ENCODE data around the gene FMR1NB. TPM values are rescaled to one million over a fixed set of nuclear protein-coding genes. Genes with fewer than 3 reads are reported as not detected.

The FMR1NB gene
- total RNA-seq, 1 donor from 2014 or later = not detected

DNA sequence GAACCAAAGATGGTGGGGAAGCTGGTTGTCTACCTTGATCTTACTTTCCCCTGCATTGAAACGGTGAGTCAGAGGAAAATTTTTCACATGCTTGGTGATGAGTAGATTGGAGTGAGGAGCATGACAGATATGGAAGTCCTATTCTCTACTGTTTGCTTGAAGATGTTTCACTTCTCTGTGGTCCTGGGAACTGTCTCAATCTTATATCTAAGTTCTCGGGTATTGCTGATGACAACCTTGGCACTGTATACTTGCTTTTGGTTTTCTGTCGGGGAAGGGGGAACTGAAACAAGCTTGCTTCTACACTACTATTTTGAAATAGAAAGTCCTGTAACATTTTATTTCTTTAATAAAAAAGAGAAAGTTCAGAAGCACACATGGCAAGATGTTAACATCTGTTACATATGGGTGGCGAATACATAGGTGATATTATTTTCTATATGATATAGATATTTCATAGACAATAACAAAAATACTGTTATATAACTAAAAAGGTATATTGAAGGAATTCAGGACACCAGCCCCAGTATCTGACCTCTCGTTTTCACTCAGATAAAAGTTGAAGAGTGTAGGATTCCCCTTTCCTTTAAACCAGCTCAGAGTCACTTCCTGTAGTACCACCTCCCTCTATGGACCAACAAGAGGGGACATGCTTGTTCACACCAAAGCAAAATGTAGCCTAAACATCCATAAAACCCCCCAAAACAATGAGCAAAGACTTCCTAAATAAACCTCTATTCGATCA lies 88.8 kb downstream of the FMR1NB start:
- DNase-seq (no peak), ATAC-seq (no peak)
- TF ChIP-seq, protein P1, sequence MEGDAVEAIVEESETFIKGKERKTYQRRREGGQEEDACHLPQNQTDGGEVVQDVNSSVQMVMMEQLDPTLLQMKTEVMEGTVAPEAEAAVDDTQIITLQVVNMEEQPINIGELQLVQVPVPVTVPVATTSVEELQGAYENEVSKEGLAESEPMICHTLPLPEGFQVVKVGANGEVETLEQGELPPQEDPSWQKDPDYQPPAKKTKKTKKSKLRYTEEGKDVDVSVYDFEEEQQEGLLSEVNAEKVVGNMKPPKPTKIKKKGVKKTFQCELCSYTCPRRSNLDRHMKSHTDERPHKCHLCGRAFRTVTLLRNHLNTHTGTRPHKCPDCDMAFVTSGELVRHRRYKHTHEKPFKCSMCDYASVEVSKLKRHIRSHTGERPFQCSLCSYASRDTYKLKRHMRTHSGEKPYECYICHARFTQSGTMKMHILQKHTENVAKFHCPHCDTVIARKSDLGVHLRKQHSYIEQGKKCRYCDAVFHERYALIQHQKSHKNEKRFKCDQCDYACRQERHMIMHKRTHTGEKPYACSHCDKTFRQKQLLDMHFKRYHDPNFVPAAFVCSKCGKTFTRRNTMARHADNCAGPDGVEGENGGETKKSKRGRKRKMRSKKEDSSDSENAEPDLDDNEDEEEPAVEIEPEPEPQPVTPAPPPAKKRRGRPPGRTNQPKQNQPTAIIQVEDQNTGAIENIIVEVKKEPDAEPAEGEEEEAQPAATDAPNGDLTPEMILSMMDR (IDR thresholded peaks at IDR 0.05) = no peak
- no peaks in the 10 kb centered on the region for H3K4me1 ChIP-seq
- no peaks in the 10 kb centered on the region for H3K9me3 ChIP-seq
- H3K36me3 ChIP-seq = no peaks in the 10 kb centered on the region
- no peak overlapping the region for H3K4me3 ChIP-seq
- H3K27me3 ChIP-seq (ENCODE audit: low read depth) = no peaks in the 10 kb centered on the region
- no peak overlapping the region for H3K27ac ChIP-seq
- intact Hi-C loops (cut with DNase I) = no loop called here

DNA sequence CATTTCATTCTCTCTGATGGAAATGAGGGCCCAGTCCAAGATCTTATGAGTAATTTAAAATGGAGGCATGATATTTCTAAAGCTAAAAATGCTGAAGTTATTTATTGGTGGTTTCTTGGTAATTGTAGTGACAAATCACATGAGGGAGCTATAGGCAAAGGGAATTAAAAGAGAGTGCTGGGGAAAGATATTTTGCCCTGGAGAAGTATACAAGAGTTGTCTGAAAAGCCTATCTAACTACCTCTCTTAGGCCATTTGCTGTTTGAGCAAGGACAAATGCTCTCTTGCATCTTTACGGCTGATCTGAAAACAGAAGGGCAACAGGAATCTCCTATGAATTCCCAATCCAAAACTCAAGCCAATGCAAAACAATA lies 89.4 kb downstream of the FMR1NB start:
- TF ChIP-seq, protein P1 (IDR thresholded peaks at IDR 0.05) = no peak
- Histone ChIP-seq H3K4me3 (no peak overlapping the region), H3K36me3 (no peaks in the 10 kb centered on the region), H3K9me3 (no peaks in the 10 kb centered on the region), H3K4me1 (no peaks in the 10 kb centered on the region), H3K27ac (no peak overlapping the region), H3K27me3 (ENCODE audit: low read depth) (no peaks in the 10 kb centered on the region)
- DNase-seq (no peak), ATAC-seq (no peak)
- intact Hi-C loops (cut with DNase I) = no loop called here

Other genes starting within 250 kb of the FMR1NB start
- gene FMR1, start 69.4 kb upstream of the FMR1NB start, total RNA-seq = 52.6 TPM